ENCODE results near the gene NCKAP5. TPM values are rescaled to one million over a fixed set of nuclear protein-coding genes. Genes with fewer than 3 reads are reported as not detected.

Gene NCKAP5
- total RNA-seq, 1 donor from 2014 or later, result 27.9 TPM

DNA sequence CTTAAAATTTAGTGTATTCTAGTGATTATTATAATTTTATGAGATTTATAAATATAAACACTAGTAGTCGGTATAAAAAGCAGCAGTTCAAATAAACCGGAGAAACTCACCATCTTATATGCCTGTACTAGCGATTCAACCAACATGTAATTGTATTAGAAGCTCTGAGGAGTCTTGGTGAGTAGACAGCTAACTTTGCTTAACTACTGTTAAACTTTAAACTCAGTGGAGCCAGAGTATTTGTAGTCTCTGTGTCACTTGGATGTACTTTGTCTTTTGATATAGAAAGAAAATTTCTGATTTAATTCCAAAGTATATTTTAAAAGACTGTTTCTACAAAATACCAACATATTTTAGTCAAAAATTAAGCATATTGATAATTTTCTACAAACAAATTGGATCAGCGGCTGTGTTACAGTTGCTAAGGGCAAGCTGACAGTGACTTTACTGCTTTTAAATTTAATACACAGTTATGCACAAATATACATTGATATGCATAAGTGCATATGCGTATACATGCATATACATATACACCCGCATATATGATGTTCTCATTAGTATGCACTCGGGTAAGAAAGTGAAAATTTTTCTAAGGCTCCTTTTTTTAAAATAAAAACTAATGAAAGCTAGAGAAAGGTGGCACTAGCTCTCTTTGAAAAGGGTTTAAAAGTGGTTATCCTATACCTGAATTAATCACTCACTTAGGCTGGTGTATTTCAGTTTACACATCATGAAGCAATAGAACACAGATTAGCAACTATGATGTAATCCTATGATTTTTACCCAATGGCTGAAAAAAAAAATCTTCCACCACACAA is 374.5 kb downstream of the NCKAP5 start:
- Mint-ChIP-seq H3K9me3 (peaks cover 15% of the 10 kb centered on the region), H3K4me3 (no peak overlapping the region), H3K27ac (ENCODE audit: unreplicated experiment) (no peak overlapping the region), H3K27me3 (ENCODE audit: low read depth) (no peaks in the 10 kb centered on the region), H3K36me3 (ENCODE audit: low read depth) (peaks cover 24% of the 10 kb centered on the region), H3K4me1 (no peaks in the 10 kb centered on the region)
- no peak for DNase-seq (ENCODE audit: low read depth, low spot score)
- TF ChIP-seq, protein P1, sequence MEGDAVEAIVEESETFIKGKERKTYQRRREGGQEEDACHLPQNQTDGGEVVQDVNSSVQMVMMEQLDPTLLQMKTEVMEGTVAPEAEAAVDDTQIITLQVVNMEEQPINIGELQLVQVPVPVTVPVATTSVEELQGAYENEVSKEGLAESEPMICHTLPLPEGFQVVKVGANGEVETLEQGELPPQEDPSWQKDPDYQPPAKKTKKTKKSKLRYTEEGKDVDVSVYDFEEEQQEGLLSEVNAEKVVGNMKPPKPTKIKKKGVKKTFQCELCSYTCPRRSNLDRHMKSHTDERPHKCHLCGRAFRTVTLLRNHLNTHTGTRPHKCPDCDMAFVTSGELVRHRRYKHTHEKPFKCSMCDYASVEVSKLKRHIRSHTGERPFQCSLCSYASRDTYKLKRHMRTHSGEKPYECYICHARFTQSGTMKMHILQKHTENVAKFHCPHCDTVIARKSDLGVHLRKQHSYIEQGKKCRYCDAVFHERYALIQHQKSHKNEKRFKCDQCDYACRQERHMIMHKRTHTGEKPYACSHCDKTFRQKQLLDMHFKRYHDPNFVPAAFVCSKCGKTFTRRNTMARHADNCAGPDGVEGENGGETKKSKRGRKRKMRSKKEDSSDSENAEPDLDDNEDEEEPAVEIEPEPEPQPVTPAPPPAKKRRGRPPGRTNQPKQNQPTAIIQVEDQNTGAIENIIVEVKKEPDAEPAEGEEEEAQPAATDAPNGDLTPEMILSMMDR (conservative IDR thresholded peaks at IDR 0.05), result no peak

DNA sequence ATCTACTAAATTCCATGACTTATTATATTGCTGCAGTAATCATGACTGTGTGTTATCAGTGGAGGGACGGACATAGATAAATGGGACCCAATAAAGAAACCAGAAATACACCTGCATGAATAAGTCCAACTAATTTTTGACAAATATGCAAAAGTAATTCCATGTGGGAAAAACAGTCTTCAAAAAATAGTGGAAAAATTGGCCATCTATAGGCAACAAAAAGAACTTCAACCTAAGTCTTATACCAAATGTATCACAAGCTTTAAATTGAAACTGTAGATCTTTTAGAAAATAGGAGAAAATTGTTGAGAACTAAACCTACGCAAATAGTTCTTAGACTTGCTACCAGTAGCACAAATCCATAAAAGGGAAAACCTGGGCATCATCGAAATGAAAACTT is 376.2 kb downstream of the NCKAP5 start:
- Mint-ChIP-seq H3K4me1 (no peaks in the 10 kb centered on the region), H3K4me3 (no peak overlapping the region), H3K27ac (ENCODE audit: unreplicated experiment) (no peak overlapping the region), H3K27me3 (ENCODE audit: low read depth) (no peaks in the 10 kb centered on the region), H3K9me3 (peaks cover 16% of the 10 kb centered on the region), H3K36me3 (ENCODE audit: low read depth) (peaks cover 36% of the 10 kb centered on the region)
- TF ChIP-seq, protein P1 (conservative IDR thresholded peaks at IDR 0.05), result no peak
- no peak for DNase-seq (ENCODE audit: low read depth, low spot score)

DNA sequence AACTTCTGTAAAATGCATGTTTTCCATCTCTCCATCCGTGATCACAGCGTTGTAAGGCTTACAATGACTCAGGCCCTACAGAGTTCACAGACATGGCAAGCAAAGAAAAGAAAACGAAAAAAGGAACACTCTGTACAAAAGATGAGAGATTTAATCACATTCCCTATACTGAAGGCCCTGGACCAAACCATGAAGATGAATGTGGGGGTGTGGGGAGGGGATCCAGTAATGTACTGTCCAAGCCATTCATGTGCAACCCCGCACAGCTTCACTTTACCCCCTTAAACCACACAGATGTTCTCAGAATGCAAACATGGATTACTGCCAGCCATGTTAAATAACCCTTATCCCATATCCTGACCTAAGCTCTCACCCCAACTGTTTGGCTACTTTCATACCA is 391.1 kb downstream of the NCKAP5 start:
- Mint-ChIP-seq H3K27me3 (ENCODE audit: low read depth) (no peaks in the 10 kb centered on the region), H3K4me1 (peaks cover 19% of the 10 kb centered on the region), H3K27ac (ENCODE audit: unreplicated experiment) (no peak overlapping the region), H3K9me3 (peaks cover 3% of the 10 kb centered on the region), H3K4me3 (no peak overlapping the region), H3K36me3 (ENCODE audit: low read depth) (peaks cover 3% of the 10 kb centered on the region)
- TF ChIP-seq, protein P1 (conservative IDR thresholded peaks at IDR 0.05), result no peak
- DNase-seq (ENCODE audit: low read depth, low spot score), result no peak

DNA sequence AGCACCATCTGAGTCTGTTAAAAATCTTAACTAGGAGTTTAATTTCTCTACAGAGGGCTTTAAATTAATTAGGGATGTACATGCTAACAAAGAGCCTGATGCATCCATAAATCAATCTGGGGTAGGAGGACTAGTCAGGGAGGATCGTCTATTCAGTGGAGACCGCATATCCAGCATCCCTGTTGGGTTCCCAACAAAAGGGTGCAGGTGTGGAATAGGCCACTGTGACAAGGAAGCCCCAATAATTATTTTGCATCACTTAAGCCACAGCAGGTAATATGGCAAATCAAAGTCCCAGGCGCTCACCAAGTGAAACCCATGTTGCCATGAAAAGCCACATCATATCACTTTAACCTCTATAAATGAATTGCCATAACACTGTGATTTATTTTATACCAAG is 392.3 kb downstream of the NCKAP5 start:
- peaks cover 24% of the 10 kb centered on the region for H3K4me1 Mint-ChIP-seq
- H3K36me3 Mint-ChIP-seq (ENCODE audit: low read depth), result no peaks in the 10 kb centered on the region
- no peaks in the 10 kb centered on the region for H3K27me3 Mint-ChIP-seq (ENCODE audit: low read depth)
- H3K4me3 Mint-ChIP-seq, result no peak overlapping the region
- no peak for DNase-seq (ENCODE audit: low read depth, low spot score)
- no peaks in the 10 kb centered on the region for H3K9me3 Mint-ChIP-seq
- H3K27ac Mint-ChIP-seq (ENCODE audit: unreplicated experiment), result no peak overlapping the region
- TF ChIP-seq, protein P1 (conservative IDR thresholded peaks at IDR 0.05), result no peak

DNA sequence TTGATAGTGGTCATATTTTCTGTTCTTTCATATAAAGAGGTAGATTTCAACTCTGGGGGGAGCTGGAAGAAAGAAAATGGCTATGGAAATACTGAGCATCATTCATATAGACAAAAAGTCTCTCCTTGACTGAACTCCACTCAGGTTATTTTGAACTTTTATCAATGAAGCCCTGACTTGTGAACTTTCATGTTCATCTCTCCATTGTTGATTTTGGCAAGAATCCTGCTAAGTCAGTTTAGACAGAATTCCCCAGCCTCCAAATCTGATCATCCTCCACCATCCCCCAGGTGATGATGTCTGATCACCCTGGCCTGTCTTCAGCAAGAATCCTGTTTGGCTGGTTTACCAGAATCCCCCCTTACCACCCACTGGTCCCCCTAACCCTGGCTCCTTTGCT is 395.0 kb downstream of the NCKAP5 start:
- TF ChIP-seq, protein P1 (conservative IDR thresholded peaks at IDR 0.05), result no peak
- H3K36me3 Mint-ChIP-seq (ENCODE audit: low read depth), result no peaks in the 10 kb centered on the region
- H3K4me3 Mint-ChIP-seq, result no peak overlapping the region

More for the DNA sequence above, 395.0 kb downstream of the NCKAP5 start:
- no peak for DNase-seq (ENCODE audit: low read depth, low spot score)
- H3K27ac Mint-ChIP-seq (ENCODE audit: unreplicated experiment), result no peak overlapping the region
- H3K9me3 Mint-ChIP-seq, result no peaks in the 10 kb centered on the region
- H3K4me1 Mint-ChIP-seq, result peaks cover 34% of the 10 kb centered on the region
- H3K27me3 Mint-ChIP-seq (ENCODE audit: low read depth), result no peaks in the 10 kb centered on the region

All from neural crest cell (in vitro differentiated cells).